Heart left ventricle (tissue), 13 donors: Measurements from ENCODE around the gene SLC24A4.

ENCODE experiments used
- POLR2A ChIP-seq, 2 donors: fragments of 450-650 bp; IDR thresholded peaks; one replicate each; pipeline ENCODE4 v1.6.1; 2017; ENCODE audit warnings: antibody characterized with exemption in 2 of 2, mild to moderate bottlenecking in 2 of 2, moderate library complexity in 2 of 2
- TF ChIP-seq, protein P1 (sequence below), 12 donors: fragments of 200-600 bp; sonication (generic) in 4 of 12; IDR thresholded peaks; one replicate each; pipeline versions ENCODE4 v1.5.0 to v1.8.0; 2018 to 2022; ENCODE audit warnings: antibody characterized with exemption in 12 of 12, mild to moderate bottlenecking in 5 of 12
- donor health status: ischemic (EF 13 %, LVEDD 7.1; RV severe dilation, severe dysfunction).
- donor health status: DM: no; HTN: yes; CAD: no.
- donor health status: DM: no; HTN: no; CAD: no.
- donor health status: ischemic (EF 25% LVEDD 6.9; RV normal size, moderate dysfunction).
- donor health status: ischemic (EF 25% LVEDD 5.7; RV mildly dilated, moderate dysfunction).
- donor health status: ischemic (EF 35%, LVEDD 5.7; RV mildly dilated, moderate dysfunction).
- donor health status: nonischemic (EF 11% LVEDD 7.7; RV severe dilation, severe dysfunction).
- donor health status: DM: yes; HTN: yes; CAD: no.
- donor health status: PGD.
- donor health status: ischemic (EF 29% LVEDD 5.4; RV normal size, mild dysfunction).
- donor health status: nonischemic (EF 23%, LVEDD 6.1; RV moderate dilation, normal function).

DNA sequence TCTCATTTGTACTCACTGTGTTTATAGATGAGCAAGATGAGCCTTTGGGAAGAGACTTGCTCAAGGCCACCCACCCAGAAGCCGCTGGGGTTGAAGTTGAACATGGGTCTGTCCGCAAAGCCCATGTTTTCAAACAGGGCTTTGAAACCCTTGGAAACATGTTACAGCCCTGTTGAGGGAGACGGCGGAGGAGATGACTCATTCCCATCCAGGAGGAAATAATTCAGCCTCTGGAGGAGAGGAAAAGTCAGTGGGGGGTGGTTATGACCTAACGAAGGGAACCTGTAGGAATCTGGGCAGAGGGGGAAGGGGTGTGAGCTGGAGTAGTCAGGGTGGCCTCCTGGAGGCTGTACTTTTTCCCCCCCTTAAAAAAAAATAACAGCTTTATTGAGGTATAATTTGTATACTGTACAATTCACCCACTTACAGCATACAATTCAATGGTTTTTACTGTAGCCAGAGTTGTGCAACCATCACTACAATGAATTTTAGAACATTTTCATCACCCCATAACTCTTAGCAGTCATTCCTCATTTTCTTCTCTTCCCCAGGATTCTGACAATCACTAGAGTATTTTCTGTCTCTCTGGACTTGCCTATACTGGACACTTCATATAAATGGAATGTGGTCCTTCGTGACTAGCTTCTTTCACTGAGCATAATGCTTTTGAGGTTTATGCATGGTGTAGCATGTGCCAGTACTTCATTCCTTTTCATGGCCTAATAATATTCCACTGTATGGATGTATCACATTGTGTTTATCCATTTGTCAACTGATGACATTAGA, 188.7 kb downstream of the SLC24A4 start:
- TF ChIP-seq, protein P1, sequence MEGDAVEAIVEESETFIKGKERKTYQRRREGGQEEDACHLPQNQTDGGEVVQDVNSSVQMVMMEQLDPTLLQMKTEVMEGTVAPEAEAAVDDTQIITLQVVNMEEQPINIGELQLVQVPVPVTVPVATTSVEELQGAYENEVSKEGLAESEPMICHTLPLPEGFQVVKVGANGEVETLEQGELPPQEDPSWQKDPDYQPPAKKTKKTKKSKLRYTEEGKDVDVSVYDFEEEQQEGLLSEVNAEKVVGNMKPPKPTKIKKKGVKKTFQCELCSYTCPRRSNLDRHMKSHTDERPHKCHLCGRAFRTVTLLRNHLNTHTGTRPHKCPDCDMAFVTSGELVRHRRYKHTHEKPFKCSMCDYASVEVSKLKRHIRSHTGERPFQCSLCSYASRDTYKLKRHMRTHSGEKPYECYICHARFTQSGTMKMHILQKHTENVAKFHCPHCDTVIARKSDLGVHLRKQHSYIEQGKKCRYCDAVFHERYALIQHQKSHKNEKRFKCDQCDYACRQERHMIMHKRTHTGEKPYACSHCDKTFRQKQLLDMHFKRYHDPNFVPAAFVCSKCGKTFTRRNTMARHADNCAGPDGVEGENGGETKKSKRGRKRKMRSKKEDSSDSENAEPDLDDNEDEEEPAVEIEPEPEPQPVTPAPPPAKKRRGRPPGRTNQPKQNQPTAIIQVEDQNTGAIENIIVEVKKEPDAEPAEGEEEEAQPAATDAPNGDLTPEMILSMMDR (IDR thresholded peaks at IDR 0.05) = no peak
- TF ChIP-seq POLR2A (IDR thresholded peaks at IDR 0.05) = no peak
